SKM-1 (cell line): Measurements from ENCODE around the gene RHO.
A peak's percentile ranks its signal among the peaks of the same experiment; 100 is the strongest.

Source experiments
- DNase-seq: peaks from one replicate; lab custom pipeline; 2025; ENCODE audit not compliant: unreplicated experiment; lab: John Stamatoyannopoulos, UW

RHO gene

GRCh38 chr3:129575997-129576384, 47.6 kb downstream of the RHO start:
- DNase-seq = no peak

GRCh38 chr3:129576514-129577352, 48.3 kb downstream of the RHO start:
- no peak for DNase-seq

GRCh38 chr3:129577366-129577765, 48.9 kb downstream of the RHO start:
- DNase-seq = no peak

- peak; percentile 22 for DNase-seq
Observed at GRCh38 chr3:129577925-129578786, 49.7 kb downstream of the RHO start.

GRCh38 chr3:129579991-129580390, 51.6 kb downstream of the RHO start:
- no peak for DNase-seq

- no peak for DNase-seq
Observed at GRCh38 chr3:129581623-129582022, 53.2 kb downstream of the RHO start.

GRCh38 chr3:129582799-129583198, 54.4 kb downstream of the RHO start:
- DNase-seq = no peak

GRCh38 chr3:129583289-129583688, 54.9 kb downstream of the RHO start:
- DNase-seq = no peak

- no peak for DNase-seq
Observed at GRCh38 chr3:129584631-129585030, 56.2 kb downstream of the RHO start.
